GM12892 (cell line): ENCODE data around the gene ALG3.

ENCODE experiments used
- POLR2A ChIP-seq: IDR thresholded peaks from 2 replicates; pipeline ENCODE4 v1.6.1; 2011; ENCODE audit warnings: low read depth, low read length, control low read depth
- POLR2AphosphoS5 ChIP-seq: IDR thresholded peaks from 2 replicates; pipeline ENCODE4 v1.6.1; 2011; ENCODE audit warnings: low read depth, low read length, control low read depth
- TAF1 ChIP-seq: IDR thresholded peaks from 2 replicates; pipeline ENCODE4 v1.6.1; 2011; ENCODE audit warnings: low read depth, mild to moderate bottlenecking, control low read depth, low read length, borderline replicate concordance

- no peak for TF ChIP-seq POLR2A
- TF ChIP-seq POLR2AphosphoS5, result no peak
- no peak for TF ChIP-seq TAF1
Observed at GRCh38 chr3:184291044-184291737, 42.4 kb upstream of the ALG3 start.
